Measurements from ENCODE around the gene MIOX. TPM values are rescaled to one million over a fixed set of nuclear protein-coding genes. Genes with fewer than 3 reads are reported as not detected.

MIOX gene
- total and polyA plus RNA-seq, 9 of the 15 experiments (the other 6 are each of a cell fraction or from before 2014, with no cell fraction given) = 0.08 TPM; not detected in 8

DNA sequence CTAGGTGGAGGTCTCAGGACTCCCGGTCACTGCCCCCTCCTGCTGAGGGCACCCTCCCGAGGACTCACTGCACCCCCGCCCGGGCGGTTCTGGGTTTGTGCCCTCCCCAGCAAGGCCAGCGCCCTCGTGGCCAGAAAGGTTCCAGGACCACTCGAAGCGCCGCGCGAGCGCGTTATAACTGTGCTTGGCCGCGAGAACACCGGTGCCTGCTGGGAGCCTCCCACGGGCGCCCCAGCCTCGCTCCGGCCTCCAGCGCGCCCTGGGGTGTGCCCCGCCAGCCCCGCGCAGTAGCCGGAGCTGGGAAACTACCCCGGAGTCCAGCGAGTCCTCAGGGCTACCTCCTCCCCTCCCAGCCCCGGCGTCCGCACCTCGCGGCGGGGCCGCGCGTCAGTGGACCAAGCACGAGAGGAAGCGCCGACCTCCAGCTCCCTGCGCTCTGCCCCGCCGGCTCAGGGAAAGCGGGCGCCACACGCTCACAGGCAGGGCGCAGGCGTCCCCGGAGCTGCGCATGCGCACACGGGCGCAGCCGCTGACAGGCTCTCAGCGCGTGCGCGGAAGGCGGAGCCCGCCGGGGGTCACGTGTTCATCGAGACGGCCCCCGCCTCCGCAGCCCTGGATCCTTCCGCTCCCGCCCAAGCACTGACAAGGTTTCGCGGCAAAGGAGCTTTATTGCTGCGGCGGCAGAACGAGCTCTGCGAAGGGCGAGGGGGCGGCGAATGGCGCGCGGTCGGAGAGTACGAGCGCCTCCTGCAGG lies 38.6 kb downstream of the MIOX start, which contains the start of gene SCO2 (continued):
- 0 out of 2 replicates have a peak, but pooled peaks have one; percentile 25 for TF ChIP-seq KAT7 (CRISPR knock-in tag; IDR thresholded peaks at IDR 0.05; ENCODE audit: borderline replicate concordance)
- TF ChIP-seq COPS2 (conservative IDR thresholded peaks at IDR 0.05) = no peak
- TF ChIP-seq MITF (IDR thresholded peaks at IDR 0.05) = peak; percentile 57; the same call in 1 of the 2 replicates
- TF ChIP-seq, protein P1, sequence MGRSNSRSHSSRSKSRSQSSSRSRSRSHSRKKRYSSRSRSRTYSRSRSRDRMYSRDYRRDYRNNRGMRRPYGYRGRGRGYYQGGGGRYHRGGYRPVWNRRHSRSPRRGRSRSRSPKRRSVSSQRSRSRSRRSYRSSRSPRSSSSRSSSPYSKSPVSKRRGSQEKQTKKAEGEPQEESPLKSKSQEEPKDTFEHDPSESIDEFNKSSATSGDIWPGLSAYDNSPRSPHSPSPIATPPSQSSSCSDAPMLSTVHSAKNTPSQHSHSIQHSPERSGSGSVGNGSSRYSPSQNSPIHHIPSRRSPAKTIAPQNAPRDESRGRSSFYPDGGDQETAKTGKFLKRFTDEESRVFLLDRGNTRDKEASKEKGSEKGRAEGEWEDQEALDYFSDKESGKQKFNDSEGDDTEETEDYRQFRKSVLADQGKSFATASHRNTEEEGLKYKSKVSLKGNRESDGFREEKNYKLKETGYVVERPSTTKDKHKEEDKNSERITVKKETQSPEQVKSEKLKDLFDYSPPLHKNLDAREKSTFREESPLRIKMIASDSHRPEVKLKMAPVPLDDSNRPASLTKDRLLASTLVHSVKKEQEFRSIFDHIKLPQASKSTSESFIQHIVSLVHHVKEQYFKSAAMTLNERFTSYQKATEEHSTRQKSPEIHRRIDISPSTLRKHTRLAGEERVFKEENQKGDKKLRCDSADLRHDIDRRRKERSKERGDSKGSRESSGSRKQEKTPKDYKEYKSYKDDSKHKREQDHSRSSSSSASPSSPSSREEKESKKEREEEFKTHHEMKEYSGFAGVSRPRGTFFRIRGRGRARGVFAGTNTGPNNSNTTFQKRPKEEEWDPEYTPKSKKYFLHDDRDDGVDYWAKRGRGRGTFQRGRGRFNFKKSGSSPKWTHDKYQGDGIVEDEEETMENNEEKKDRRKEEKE (IDR thresholded peaks at IDR 0.05; ENCODE audit: borderline replicate concordance in 1 of 2, control insufficient read depth in 1 of 2, low read depth in 2 of 2, low read length in 1 of 2) = 0 out of 4 replicates have a peak, but pooled peaks of 1 of the 2 experiments have one; percentile 33
- TF ChIP-seq POLR2G (IDR thresholded peaks at IDR 0.05; ENCODE audit: low read depth, low read length) = peak; percentile 93
- no peak for TF ChIP-seq FOXA3 (CRISPR knock-in tag; conservative IDR thresholded peaks at IDR 0.05 in 1 of 2, IDR thresholded peaks at IDR 0.05 in 1 of 2)
- TF ChIP-seq TAL1 (IDR thresholded peaks at IDR 0.05) = no peak
- no peak for TF ChIP-seq YBX1 (IDR thresholded peaks at IDR 0.05)
- 0 out of 2 replicates have a peak, but pooled peaks have one; percentile 34 for TF ChIP-seq PRMT5 (CRISPR knock-in tag; IDR thresholded peaks at IDR 0.05)
- peak; percentile 65 for TF ChIP-seq KDM5B (IDR thresholded peaks at IDR 0.05; ENCODE audit: insufficient replicate concordance, low read depth, low read length)
- no peak for TF ChIP-seq STAT5A (IDR thresholded peaks at IDR 0.05; ENCODE audit: borderline replicate concordance, low read length)
- no peak for TF ChIP-seq ZBTB17 (CRISPR knock-in tag; IDR thresholded peaks at IDR 0.05)
- peak; percentile 67 for TF ChIP-seq POLR2H (tag; IDR thresholded peaks at IDR 0.05; ENCODE audit: low read depth)
- no peak for TF ChIP-seq TAF7 (tag; IDR thresholded peaks at IDR 0.05)
- TF ChIP-seq ATF4 (CRISPR knock-in tag; IDR thresholded peaks at IDR 0.05) = no peak
- TF ChIP-seq NR1H2 (CRISPR knock-in tag; IDR thresholded peaks at IDR 0.05) = no peak
- TF ChIP-seq ARID2 (IDR thresholded peaks at IDR 0.05) = no peak
- TF ChIP-seq ZSCAN29 (IDR thresholded peaks at IDR 0.05) = no peak
- no peak for TF ChIP-seq BMI1 (IDR thresholded peaks at IDR 0.05; ENCODE audit: low read length)
- peak; percentile 68; the same call in 1 of the 2 replicates for TF ChIP-seq ZNF740 (CRISPR knock-in tag; IDR thresholded peaks at IDR 0.05)
- no peak; a peak in 1 of 4 replicates for TF ChIP-seq ZNF740 (tag; IDR thresholded peaks at IDR 0.05)
- TF ChIP-seq LARP7 (IDR thresholded peaks at IDR 0.05) = no peak
- TF ChIP-seq CBX1 (IDR thresholded peaks at IDR 0.05; ENCODE audit: low read depth) = peak; percentile 62
